Islet of Langerhans (tissue), 1 donor: Measurements from ENCODE around the gene EFHC1.
"Not testable (repeated sequence)": the region's sequence is repeated elsewhere in the genome, so short reads cannot be mapped to it uniquely, and the experiment has no call there.

Experiments
- FAIRE-seq: peaks from one replicate; lab custom pipeline; 2011; peaks lifted over from hg19 to GRCh38; lab: Jason Lieb, UNC

The EFHC1 gene, protein sequence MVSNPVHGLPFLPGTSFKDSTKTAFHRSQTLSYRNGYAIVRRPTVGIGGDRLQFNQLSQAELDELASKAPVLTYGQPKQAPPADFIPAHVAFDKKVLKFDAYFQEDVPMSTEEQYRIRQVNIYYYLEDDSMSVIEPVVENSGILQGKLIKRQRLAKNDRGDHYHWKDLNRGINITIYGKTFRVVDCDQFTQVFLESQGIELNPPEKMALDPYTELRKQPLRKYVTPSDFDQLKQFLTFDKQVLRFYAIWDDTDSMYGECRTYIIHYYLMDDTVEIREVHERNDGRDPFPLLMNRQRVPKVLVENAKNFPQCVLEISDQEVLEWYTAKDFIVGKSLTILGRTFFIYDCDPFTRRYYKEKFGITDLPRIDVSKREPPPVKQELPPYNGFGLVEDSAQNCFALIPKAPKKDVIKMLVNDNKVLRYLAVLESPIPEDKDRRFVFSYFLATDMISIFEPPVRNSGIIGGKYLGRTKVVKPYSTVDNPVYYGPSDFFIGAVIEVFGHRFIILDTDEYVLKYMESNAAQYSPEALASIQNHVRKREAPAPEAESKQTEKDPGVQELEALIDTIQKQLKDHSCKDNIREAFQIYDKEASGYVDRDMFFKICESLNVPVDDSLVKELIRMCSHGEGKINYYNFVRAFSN

DNA sequence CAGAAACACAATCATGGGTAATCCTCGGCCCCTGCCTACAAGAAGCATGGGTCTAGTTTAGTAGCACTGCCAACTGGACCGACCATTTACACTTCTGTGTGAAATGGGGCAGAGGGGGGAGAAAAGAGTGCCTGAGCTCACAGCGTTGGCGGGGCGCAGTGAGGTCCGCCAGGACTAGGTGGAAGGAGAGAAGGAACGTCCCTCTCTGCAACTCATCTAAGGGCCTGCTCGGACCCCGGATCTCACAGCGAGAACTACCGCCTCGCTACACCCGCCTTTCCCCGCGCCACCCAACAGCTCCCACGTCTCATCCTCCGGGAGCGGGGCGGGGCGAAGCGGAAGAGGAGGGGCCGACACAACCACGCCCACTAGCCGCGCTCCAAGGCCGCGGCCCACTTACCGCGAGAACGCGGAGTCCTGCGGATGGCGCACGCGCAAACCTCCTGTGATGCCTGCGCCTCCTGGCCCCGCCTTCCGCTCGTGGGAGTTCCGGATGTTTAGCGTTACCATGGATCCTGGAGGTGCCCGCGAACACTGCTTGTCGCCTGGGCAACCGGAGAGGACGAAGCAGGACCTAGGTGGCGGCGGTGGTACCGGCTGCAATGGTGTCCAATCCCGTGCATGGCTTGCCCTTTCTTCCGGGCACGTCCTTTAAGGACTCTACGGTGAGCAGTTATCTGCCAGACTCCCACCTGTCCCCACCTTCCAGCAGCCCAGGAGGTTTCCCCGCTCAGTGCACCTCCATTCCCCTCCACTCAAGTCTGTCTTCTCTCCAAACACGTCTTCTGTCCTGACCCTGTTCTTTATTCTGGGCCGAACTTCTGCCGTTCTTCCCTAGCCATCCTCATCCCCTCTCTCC is at the start of gene EFHC1:
Gene EFHC1, plus strand, starts transcription at position 534 of the 859 bp plus-strand sequence. Its CDS starts 69 bp downstream, at position 603.
- FAIRE-seq: no peak

DNA sequence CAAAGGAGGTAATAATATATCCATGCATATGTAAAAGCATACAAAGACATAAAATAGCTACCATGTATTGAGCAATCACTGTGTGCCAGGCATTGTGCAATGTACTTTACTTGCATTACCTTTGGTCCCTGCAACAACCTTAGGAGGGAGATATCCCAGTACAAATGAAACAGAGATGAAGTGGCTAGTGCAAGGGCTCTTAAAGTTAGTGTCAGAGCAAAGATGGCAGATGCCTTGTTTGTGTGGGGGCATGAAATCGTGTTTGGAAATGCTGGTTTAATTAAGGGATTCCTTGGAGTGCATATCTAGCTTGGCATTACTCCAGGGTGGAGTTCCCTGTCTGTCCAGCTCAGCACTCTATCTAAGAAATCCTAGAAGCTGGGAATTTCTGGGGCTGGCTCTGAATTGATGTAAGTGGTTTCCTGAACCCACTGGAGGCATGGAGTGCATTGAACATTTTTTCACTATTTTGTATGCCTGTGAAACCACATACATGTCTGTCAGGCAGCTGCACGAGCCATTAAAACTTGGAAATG is 48.4 kb upstream of the EFHC1 start:
- FAIRE-seq: no peak

DNA sequence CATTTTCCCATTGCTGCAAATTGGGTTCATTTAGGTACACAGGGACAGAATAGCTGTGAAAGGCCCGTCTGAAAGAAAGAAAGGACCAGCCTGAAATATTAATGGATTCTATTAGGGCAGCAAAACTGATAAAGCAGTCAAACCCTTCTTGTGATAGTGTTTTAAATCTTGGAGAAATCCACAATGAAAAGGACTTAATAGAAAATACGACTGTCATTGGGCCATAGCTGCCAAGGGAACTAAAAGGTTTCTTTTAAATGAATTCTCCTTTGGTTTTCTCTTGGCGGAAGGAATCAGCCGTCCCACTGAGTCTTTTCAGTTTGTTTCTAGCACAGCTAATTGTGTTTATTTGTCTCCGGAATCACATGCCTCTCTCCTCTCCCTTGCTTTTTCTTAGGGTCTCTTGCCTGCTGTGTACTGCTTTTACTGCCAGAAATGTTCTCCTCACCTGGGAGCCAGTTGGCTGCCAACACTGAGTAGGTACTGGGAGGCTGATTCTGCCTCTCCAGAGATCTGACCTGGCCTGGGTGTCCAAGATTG is 46.9 kb upstream of the EFHC1 start:
- no peak for FAIRE-seq

DNA sequence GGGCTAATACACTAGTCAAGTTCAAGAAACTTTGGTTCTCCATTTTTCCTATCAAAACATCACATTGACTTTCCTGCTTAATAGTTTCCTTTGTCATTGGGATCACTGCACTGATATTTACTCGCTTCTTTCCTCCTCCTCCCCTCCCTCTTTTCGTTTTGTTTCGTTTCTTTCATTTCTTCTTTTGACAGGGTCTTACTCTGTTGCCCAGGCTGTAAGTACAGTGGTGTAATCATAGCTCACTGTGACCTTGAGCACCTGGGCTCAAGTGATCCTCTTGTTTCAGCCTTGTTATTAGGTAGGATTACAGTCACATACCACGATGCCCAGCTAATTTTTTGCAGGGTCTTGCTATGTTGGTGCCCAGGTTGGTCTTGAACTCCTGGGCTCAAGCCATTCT is 45.9 kb upstream of the EFHC1 start:
- FAIRE-seq: no peak

DNA sequence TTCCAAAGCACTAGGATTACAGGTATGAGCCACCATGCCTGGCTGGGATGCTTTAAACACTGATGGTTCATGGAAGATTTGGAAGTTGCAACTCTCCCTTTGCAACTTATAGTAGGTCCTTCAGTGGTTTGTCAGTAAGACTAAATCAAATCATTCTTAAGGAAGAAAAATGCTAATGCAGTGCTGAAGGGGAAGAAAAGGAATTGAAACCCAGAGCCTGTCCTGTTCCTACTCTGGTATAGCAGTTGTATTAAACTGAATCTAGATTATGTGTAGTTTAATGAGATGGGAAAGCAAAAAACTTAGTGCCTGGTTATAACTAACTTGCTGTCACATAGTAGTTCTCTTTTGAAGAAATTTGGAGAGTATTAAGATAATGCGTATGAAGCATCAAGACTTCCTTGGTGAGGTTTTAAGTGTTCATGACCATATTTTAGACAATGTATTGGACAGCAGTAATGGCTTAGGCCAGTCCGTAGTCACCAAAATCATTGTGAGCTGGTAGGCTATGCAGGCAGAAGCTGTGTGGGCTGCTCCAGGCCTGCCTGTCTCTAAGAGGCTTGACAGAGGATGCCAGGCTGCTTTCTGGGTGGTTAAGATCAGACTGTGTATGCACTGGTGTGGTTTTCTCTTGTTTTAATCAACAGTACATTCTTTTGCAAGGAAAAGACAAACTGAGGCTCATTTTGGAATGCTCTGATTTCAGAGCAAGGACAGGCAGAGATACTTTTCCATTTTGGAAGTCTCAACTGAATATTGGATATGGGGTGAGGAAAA is 44.2 kb upstream of the EFHC1 start:
- FAIRE-seq: no peak

DNA sequence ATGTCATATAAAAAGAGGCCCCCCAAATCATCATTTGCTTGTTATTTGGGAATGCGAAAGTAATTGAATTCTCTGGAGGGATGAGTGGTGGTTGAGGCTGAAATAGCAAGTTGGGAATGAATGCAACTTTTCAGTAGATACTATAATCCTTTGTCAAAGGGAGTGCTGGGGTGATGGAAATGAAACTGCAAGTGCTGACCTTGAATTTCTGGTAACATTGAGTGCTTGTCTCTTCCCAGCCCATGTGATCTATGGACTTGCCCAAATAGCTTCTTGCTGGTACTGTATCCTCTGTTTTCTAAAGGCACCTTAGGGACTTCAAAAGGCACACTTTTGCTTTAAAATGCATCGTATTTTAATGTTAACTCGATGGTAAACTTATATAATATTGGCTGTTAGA is 43.4 kb upstream of the EFHC1 start:
- FAIRE-seq: no peak

DNA sequence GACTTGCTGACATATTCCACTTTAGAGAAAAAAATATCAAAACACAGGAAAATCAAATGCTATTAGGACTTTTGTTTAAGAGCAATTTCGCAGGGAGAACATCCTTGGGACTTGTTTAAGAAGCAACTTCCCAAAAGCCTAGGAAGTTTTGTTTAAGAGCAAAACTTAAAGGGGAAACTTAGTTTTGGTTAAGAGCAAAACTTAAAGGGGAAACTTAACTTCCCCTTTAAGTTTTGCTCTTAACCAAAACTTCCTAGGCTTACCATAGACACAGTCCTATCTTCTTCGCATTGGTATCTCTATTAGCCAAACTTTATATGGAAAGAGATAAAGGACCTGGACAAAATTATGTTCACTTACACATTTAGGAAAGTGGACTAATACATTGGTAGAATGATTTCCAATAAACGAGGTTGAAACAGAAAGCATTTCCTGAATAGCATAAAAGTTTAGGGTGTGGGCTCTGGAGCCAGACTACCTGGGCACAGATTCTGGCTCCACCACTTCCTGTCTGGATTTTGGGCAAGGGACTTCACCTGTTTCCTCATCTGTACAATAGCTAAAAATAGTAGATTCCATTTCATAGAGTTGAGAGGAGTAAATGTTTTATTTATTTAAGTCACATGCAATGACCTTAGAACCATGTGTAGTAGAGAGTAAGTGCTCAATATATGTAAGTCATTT is 42.5 kb upstream of the EFHC1 start:
- no peak for FAIRE-seq

DNA sequence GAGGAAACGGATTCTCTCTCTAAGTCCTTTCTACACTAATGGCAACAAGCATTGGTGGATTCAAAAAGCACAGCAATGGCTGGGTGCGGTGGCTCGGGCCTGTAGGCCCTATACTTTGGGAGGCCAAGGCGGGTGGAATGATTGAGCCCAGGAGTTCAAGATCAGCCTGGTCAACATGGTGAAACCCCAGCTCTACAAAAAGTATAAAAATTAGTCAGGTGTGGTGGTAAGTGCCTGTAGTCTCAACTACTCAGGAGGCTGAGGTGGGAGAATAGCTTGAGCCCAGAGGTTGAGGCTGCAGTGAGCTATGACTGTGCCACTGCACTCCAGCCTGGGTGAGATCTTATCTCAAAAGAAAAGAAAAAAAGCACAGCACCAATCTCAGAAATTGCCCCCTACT is 38.9 kb upstream of the EFHC1 start:
- FAIRE-seq: no peak

DNA sequence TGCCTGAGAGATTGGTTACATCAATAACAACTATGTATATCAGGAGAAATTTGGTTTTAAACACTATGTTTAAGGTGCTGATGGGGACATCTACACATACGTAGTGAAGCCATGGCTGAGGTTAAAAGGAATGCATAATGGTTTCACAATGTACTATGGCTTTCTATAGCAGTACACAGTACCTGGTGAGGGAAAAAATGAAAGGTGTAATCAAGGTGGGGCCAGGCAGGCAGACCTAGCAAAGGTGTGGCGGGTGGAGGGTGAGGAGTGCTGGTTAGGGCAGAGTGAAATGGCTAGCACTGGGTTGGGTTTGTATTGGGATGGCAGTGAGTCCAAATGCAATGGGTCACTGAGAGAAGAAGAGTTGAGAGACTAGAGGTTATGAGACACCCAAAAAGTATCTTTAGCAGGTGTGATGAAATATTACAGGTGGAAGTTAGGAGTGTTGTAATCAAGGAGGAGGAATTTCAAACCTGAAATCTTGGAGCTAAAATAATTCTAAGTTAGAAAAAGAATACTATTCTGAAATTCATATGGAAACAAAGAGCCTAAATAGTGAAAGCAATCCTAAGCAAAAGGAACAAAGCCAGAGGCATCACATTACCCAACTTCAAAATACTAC is 35.9 kb upstream of the EFHC1 start:
- no peak for FAIRE-seq

DNA sequence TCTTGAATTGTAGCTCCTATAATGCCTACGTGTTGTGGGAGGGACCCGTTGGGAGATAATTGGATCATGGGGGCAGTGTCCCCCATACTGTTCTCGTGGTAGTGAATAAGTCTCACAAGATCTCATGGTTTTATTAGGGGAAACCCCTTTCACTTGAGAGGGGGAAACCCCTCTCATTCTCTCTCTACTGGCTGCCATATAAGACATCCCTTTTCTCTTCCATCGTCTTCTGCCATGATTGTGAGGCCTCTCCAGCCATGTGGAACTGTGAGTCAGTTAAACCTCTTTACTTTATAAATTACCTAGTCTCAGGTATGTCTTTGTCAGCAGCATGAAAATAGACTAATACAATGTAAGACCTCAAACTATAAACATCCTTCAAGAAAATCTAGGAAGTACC is 35.1 kb upstream of the EFHC1 start:
- FAIRE-seq: no peak

DNA sequence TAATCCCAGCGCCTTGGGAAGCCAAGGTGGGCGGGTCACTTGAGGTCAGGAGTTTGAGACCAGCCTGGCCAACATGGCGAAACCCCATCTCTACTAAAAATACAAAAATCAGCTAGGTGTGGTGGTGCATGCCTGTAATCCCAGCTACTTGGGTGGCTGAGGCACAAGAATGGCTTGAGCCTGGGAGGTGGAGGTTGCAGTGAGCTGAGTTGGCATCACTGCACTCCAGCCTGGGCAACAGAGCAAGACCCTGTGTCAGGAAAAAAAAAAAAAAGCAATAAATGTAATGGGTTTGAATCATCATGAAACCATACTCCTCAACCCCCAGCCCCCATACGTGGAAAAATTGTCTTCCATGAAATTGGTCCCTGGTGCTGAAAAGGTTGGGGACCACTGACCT is 32.0 kb upstream of the EFHC1 start:
- not testable (repeated sequence) for FAIRE-seq

DNA sequence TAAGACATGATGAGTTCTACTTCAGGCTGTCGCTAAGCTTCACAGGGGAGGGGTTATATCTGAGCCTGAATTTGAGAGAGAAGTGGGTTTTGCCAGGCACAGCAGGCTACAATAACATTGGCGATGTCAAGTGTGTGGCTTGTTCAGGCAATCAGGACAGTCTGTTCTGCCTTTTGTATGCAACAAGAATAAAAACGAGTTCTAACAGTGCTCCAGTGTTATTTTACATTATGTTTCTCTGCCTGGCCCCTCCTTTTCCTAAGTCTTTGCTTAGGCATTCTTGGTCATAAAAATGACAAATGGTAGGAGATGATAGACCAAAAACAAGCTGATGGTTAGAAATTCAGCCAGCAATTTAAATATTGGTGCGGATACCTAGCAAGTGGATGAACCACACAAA is 31.4 kb upstream of the EFHC1 start:
- FAIRE-seq: no peak

DNA sequence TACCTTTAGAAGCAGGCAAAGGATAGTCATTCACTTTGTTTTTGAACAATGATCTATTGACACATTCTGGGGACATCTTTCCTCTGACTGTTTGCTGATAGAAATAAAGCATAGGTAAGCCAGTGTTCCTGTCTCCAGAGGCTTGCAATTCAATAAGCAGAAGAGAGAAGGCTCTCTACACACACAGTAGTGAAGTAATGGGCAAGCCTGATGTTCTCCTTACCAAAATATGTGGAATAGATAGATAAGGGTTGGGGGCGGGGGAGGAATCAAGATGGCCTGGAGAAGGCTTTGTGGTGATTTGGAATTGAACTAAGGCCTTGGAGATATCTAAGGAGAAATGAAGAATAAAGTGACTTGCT is 30.9 kb upstream of the EFHC1 start:
- no peak for FAIRE-seq

DNA sequence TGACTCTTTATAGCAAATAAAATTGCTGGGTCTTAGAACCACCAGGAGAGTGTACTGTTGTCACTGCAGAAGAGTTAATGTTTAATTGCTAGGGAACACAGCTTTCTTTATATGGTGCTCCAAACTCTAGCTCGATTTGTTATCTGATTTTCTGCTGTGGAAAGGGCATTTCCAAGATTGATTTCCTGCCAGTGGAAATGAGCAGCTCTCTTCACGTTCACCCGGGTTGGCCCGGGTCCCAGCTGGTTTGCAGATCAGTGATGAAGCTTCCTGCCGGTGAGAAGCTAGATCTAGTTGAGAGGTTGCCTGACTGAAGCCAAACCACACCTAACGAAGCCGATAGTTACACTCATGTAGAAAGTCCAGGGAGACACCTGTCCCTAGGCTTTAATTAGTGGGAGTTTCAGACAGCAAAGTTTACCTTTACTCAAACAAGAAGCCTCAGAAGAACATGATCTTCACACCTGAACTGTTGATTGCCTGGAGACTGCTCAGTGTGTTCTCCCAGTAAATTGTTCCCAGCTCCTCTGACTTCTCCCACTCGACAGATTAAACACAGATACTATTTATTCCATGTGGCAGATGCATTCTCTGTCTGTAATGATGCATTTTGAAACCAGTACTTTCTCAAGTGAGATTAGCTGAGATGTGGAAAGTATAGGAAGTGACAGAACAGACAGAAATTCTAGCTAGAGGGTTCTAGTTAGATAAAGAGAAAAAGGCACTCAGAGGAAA is 30.3 kb upstream of the EFHC1 start:
- peak; percentile 91 for FAIRE-seq

DNA sequence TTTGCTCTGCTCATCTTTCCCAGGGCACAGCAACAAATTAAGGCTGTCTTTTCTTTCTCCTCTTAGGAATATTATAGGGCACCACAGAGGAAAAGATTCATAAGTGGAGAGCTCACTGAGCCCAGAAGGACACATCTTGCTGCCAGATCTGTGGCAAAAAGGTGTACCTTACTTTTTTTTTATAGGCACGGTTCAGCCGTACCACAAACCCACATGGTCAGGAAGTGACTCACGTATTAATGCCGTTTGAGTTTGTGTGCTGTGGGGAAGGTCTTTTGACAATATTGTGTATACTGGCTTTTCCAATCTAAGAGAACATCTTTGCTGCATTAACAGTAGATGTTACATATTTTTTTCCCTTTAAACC is 29.8 kb upstream of the EFHC1 start:
- no peak for FAIRE-seq

DNA sequence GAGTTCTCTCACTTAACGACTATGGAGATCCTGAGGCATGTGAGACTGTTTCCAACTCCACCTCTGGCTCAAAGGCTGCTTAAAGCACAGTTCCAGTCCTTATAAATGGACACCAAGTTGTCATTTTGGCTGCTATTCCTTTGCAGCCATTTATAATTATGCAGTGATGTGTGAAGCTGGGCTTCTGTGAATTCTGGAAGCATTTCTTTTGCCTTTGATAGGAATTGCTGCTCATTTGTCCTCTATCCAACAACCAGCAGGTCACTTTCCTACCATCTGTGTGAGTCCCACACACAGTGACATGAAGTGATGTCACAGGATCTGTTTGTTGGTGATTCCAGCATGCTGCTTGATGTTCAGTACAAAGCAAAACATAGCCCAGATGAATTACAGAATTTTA is 28.5 kb upstream of the EFHC1 start:
- FAIRE-seq: no peak

DNA sequence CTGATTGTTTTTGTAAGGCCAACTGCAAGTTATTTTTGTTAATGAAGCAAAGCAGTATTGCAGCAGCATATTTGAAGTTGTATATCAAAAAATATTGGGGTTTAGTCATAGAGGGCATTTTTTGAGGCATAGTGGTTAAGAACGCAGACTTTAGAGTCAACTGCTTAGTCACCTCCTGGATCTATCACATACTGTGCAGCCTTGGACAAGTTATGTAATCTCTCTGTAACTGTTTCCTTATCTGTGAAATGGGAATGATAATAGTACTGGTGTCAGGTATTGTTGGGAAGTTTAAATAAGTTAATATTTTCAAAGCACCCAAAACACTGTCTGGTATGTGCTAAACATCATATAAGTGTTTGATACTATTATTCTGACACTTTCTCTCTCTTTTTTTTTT is 27.2 kb upstream of the EFHC1 start:
- no peak for FAIRE-seq

DNA sequence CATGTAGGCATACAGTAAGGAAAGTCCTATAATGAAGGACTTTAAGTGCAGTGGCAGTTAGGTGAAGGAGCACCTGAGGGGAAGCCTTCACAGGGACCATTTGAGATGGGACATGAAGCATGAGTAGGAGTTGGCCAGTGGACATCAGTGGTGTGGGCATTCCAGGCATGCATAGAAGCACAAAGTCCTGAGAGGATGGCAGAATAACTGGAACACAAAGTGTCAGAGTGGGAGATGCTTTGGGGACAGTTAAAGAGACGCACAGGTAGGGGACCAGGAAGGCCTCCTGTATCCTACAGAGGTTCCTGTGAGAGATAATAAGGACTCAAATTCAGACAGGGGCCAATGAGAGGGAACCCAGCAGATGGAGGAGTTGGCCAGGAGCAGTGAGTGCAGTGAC is 26.4 kb upstream of the EFHC1 start:
- no peak for FAIRE-seq

DNA sequence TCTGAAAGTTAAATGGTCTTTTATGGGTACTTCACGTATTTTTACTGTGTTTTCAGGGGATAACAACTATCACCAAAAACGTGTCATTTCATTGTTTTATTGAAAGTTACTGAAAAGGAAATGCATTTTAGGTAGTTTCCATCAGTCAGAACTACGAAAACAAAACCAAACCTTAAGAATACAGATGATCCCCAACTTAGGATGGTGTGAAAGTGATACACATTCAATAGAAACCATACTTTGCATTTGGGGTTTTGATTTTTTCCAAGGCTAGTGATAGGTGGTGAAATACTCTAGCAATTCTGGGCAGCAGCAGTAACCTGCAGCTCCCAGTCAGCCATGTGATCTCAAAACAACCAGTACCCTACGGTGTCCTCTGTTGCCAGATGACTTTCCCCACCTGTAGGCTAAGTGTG is 25.9 kb upstream of the EFHC1 start:
- no peak for FAIRE-seq

DNA sequence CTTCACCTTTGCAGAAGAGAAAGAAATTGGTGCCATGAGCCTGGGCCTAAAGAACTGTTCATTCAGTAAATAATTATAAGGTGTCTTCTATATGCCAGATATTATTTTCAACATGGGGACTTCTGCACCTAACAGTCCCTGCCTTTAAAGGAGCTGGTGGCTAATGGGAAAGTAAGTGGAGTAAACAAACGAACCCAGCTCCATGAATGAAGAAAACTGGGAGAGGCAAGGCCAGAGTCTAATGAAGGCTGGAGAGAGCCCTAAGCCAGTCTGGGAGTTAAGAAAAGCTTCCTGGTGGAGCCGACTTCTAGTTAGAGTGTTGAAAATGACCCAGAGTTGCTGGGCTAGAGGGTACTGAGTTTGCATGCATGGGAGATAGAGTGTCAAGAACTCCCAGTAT is 24.2 kb upstream of the EFHC1 start:
- FAIRE-seq: no peak
